ENCODE results near the gene RGL1.

RGL1 gene

DNA sequence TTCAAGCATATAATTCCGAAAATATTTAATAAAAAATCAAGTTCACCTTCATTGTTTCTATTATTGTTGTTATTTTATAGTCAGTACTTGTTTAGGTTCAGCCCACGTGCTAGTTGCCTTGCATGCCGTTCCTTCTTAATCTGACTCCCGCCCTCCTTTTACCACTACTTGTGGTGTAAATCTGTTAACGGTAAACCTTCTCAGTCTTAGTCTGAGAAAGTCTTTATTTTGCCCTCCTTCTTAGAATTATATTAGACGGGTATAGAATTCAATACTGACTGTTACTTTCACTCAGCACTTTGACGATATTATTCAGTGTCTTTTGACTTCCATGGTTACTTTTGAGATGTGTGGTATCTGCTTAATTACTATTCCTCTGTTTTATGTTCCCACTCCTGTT lies 104.8 kb downstream of the RGL1 start:
- TF ChIP-seq, protein P1, sequence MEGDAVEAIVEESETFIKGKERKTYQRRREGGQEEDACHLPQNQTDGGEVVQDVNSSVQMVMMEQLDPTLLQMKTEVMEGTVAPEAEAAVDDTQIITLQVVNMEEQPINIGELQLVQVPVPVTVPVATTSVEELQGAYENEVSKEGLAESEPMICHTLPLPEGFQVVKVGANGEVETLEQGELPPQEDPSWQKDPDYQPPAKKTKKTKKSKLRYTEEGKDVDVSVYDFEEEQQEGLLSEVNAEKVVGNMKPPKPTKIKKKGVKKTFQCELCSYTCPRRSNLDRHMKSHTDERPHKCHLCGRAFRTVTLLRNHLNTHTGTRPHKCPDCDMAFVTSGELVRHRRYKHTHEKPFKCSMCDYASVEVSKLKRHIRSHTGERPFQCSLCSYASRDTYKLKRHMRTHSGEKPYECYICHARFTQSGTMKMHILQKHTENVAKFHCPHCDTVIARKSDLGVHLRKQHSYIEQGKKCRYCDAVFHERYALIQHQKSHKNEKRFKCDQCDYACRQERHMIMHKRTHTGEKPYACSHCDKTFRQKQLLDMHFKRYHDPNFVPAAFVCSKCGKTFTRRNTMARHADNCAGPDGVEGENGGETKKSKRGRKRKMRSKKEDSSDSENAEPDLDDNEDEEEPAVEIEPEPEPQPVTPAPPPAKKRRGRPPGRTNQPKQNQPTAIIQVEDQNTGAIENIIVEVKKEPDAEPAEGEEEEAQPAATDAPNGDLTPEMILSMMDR (IDR thresholded peaks at IDR 0.05; ENCODE audit: insufficient read depth, low read length, missing control alignments), result no peak
- ChIA-PET CTCF (interaction anchor here (1.1 to 2.3 kb wide), 2 partner anchors 12 to 254 kb away, joined by 6 to 7 read pairs; no protein-coding TSS in a partner anchor), POLR2A (no interaction called here)

DNA sequence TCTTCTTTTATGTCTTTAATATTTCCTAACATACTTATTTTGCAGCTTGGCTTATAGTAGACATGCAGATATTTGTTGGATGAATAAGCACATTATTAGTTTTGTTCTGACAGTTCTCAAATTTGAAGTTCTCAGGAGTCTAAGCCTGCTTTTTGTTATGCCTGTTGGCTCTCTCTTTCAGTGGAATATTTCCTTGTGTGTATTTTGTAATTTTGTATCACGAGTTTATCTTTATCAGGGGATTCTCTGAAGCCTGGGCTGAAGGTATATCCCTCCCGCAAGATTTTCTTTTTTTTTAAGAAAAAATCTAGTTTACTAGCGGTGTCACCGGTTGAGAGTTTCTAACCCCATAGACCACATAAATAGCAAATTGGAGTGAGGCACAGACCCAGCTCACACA lies 105.9 kb downstream of the RGL1 start:
- H3K4me3 ChIP-seq (ENCODE audit: low read depth, low read length), result no peak overlapping the region
- no peak for DNase-seq (ENCODE audit: low read depth, low spot score)
- TF ChIP-seq, protein P1 (IDR thresholded peaks at IDR 0.05; ENCODE audit: insufficient read depth, low read length, missing control alignments), result no peak
- POLR2A ChIA-PET, result no interaction called here
- CTCF ChIA-PET, result interaction anchor here (0.7 to 2.3 kb wide), 3 partner anchors 10 to 255 kb away, joined by 3 to 6 read pairs (median 3); no protein-coding TSS in a partner anchor

More for the DNA sequence above, 104.8 kb downstream of the RGL1 start:
- no peak for DNase-seq (ENCODE audit: low read depth, low spot score)
- no peak overlapping the region for H3K4me3 ChIP-seq (ENCODE audit: low read depth, low read length)

DNA sequence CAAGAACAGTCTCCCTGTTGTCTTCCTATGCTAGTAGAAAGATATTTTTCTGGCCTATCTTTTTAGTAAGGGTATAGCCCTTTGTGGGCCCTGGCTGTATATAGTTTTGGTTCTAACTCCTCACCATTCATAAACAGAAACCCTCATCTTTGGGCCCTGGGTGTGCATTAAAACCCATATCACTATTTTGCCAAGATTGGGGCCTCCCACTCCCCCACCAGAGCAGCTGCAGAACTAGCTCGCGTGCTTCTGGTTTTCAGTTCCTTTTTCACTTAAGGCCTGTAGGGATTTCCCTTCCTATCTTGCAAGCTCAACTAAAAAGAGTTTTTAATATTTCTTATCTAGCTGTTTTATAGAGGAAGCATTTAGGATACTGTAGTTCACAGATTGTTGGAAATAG lies 106.4 kb downstream of the RGL1 start:
- ChIA-PET POLR2A (no interaction called here), CTCF (interaction anchor here (0.7 to 2.3 kb wide), 3 partner anchors 10 to 256 kb away, joined by 3 to 6 read pairs (median 3); no protein-coding TSS in a partner anchor)
- TF ChIP-seq, protein P1 (IDR thresholded peaks at IDR 0.05; ENCODE audit: insufficient read depth, low read length, missing control alignments), result no peak
- no peak for DNase-seq (ENCODE audit: low read depth, low spot score)
- H3K4me3 ChIP-seq (ENCODE audit: low read depth, low read length), result no peak overlapping the region

DNA sequence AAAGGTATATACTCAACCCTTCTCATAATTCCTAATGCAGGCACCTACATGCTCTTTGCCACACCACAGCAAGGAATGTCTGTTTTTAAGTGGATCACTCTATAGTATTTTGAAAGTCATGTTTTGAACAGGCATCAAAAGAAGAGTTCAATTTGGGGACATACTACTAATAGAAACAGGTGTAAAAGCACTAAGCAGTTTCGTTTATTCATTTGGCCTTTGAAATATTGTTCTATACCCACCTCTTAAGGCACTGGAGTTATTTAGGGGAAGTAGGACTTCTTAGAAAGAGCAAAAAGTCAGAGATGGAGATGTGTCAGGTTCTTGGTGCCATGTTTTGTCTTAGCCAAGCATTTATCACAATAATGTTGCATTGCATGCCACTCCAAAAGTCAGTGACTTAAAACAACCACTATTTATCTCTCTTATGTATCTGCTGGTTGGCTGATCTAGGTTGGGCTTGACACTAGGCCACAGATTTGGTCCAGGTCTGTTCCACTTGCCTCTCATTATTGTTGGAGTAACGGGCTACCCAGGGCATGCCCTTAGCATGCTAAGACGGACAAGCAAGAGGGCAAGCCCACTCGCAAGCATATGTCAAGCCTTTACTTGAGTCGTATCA lies 107.5 kb downstream of the RGL1 start:
- ChIA-PET POLR2A (no interaction called here), CTCF (interaction anchor here (5.6 to 5.7 kb wide), 2 partner anchors 228 to 259 kb away, joined by 66 to 284 read pairs; partner anchors contain the start of gene APOBEC4)
- no peak for DNase-seq (ENCODE audit: low read depth, low spot score)
- TF ChIP-seq, protein P1 (IDR thresholded peaks at IDR 0.05; ENCODE audit: insufficient read depth, low read length, missing control alignments), result no peak
- no peak overlapping the region for H3K4me3 ChIP-seq (ENCODE audit: low read depth, low read length)

DNA sequence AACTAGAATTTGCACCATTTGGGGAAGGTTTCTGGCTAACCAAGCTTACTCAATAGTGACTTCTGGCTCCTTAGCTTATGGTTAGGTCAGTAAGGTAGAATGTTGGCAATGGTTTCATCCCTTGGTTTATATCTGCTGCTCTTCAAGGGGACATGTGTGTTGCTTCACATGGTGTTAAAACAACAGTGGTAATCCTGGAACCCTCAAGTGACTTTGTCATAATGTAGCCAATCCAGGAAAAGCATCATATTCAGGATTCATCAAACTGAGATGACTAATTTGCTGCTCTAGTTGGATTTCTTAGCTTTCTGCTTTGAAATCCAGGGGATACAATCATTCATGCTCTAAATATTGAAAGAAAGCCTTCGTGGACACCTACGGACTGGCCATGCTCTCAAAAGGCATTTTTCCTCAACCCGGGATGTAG lies 108.7 kb downstream of the RGL1 start:
- no peak for DNase-seq (ENCODE audit: low read depth, low spot score)
- H3K4me3 ChIP-seq (ENCODE audit: low read depth, low read length), result no peak overlapping the region
- ChIA-PET POLR2A (interaction anchor here (0.7 kb wide), 1 partner anchor 156 kb away, joined by 3 read pairs; no protein-coding TSS in a partner anchor), CTCF (interaction anchor here (0.9 to 5.7 kb wide), 12 partner anchors 9 to 260 kb away, joined by 3 to 284 read pairs (median 14); partner anchors contain the start of gene APOBEC4)
- TF ChIP-seq, protein P1 (IDR thresholded peaks at IDR 0.05; ENCODE audit: insufficient read depth, low read length, missing control alignments), result no peak

DNA sequence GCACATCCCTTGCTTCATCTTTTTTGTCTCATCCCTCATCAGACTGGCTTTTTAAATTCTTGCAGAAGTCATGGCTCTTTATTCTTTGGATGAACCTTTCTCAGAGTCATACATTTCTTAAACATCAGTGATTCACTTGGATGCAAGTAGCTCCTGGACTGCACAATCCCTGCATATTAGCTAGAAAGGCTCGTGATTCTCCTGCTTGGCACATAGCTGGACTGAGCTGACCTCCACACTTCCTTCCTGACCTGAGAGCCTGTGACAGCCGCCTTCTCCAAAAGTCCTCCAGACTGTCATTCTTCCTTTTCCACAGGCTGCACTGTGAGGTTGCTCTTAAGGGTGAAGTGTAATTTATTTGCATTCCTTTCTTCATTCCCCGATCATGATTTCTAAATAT lies 109.4 kb downstream of the RGL1 start:
- DNase-seq (ENCODE audit: low read depth, low spot score), result no peak
- ChIA-PET CTCF (interaction anchor here (0.8 to 5.7 kb wide), 17 partner anchors 10 to 280 kb away, joined by 3 to 284 read pairs (median 13); partner anchors contain the start of genes APOBEC4 and RGL1), POLR2A (no interaction called here)
- no peak overlapping the region for H3K4me3 ChIP-seq (ENCODE audit: low read depth, low read length)
- TF ChIP-seq, protein P1 (IDR thresholded peaks at IDR 0.05; ENCODE audit: insufficient read depth, low read length, missing control alignments), result no peak

Measured in AG04449 (cell line).